Activated CD4-positive, alpha-beta T cell treated with anti-CD3 and anti-CD28 coated beads for 36 hours (primary cell): ENCODE data around the gene CAPZB. TPM values are rescaled to one million over a fixed set of nuclear protein-coding genes. Genes with fewer than 3 reads are reported as not detected.
A peak's percentile ranks its signal among the peaks of the same experiment; 100 is the strongest.

Source experiments
- ATAC-seq: fragments of 200-7000 bp; cut with Tn5 transposase; one replicate; pipeline ENCODE4 v1.10.0; 2021; ENCODE audit warnings: mild to moderate bottlenecking, moderate library complexity
- CTCF ChIA-PET: fragments of 350-600 bp; sonication (Branson Sonifier 250); formaldehyde crosslinking; loops from one replicate; lab custom pipeline; 2021; ENCODE audit warnings: antibody characterized with exemption; lab: Charles Lee
- POLR2A ChIA-PET: fragments of 350-600 bp; sonication (Branson Sonifier 250); formaldehyde crosslinking; loops from one replicate; lab custom pipeline; 2021; ENCODE audit warnings: antibody characterized with exemption, inconsistent platforms; lab: Charles Lee
- DNase-seq: peaks from one replicate; pipeline ENCODE4 v3.0.0-alpha.2; 2020
- H3K27ac Mint-ChIP-seq: one replicate; pipeline ENCODE4 v1.8.0; 2021; ENCODE audit warnings: mixed read lengths
- H3K27me3 Mint-ChIP-seq: one replicate; pipeline ENCODE4 v1.8.0; 2021; ENCODE audit warnings: mixed read lengths
- H3K36me3 Mint-ChIP-seq: one replicate; pipeline ENCODE4 v1.8.0; 2021; ENCODE audit warnings: low read depth, mixed read lengths
- H3K4me1 Mint-ChIP-seq: one replicate; pipeline ENCODE4 v1.8.0; 2021; ENCODE audit warnings: mixed read lengths
- H3K4me3 Mint-ChIP-seq: one replicate; pipeline ENCODE4 v1.8.0; 2021; ENCODE audit warnings: mild to moderate bottlenecking, moderate library complexity, mixed read lengths
- H3K9me3 Mint-ChIP-seq: one replicate; pipeline ENCODE4 v1.8.0; 2021; ENCODE audit warnings: low read depth, mixed read lengths
- intact Hi-C, 2 experiments: fragments of 100-400 bp; cut with DNase I in 1 of 2; cut with micrococcal nuclease in 1 of 2; formaldehyde crosslinking; loops; one replicate each; pipeline versions ENCODE4 v1.14.2 to v1.15.1; 2022 to 2024; cut with DNase I, micrococcal nuclease
- total RNA-seq, 2 experiments: library from RNA; stranded (reverse); gene quantifications; one replicate each; pipeline ENCODE4 v1.2.3, GENCODE V29; 2021

Gene CAPZB
- total RNA-seq, 2 experiments from 2014 or later: 320 to 346 TPM

GRCh38 chr1:19439464-19440171 is 45.7 kb downstream of the CAPZB start:
- Mint-ChIP-seq H3K27me3 (no peaks in the 10 kb centered on the region), H3K4me1 (peaks cover 87% of the 10 kb centered on the region), H3K4me3 (no peak overlapping the region), H3K36me3 (peaks cover 14% of the 10 kb centered on the region), H3K27ac (peak overlapping the region; percentile 29), H3K9me3 (no peaks in the 10 kb centered on the region)
- DNase-seq: peak; percentile 60
- no peak for ATAC-seq
- POLR2A ChIA-PET: no interaction called here
- CTCF ChIA-PET: interaction anchor here (0.5 kb wide), 1 partner anchor 47 kb away, joined by 4 read pairs; no protein-coding TSS in a partner anchor
- intact Hi-C loops: loop anchor here (5.0 kb wide), 2 partner anchors 47 to 213 kb away; no protein-coding TSS in a partner anchor

- H3K27ac Mint-ChIP-seq: peak overlapping the region; percentile 25
- ChIA-PET CTCF (interaction anchor here (1.1 kb wide), 1 partner anchor 222 kb away, joined by 3 read pairs; no protein-coding TSS in a partner anchor), POLR2A (interaction anchor here (0.6 kb wide), 1 partner anchor 563 kb away, joined by 3 read pairs; no protein-coding TSS in a partner anchor)
- DNase-seq: no peak
- H3K9me3 Mint-ChIP-seq: no peaks in the 10 kb centered on the region
- H3K4me1 Mint-ChIP-seq: peaks cover 86% of the 10 kb centered on the region
- no peak overlapping the region for H3K4me3 Mint-ChIP-seq
- intact Hi-C loops: loop anchor here (5.0 kb wide), 2 partner anchors 46 to 214 kb away; no protein-coding TSS in a partner anchor
- H3K36me3 Mint-ChIP-seq: peaks cover 10% of the 10 kb centered on the region
- no peak for ATAC-seq
- H3K27me3 Mint-ChIP-seq: no peaks in the 10 kb centered on the region
Measured at GRCh38 chr1:19438516-19439195, 46.7 kb downstream of the CAPZB start.

- DNase-seq: no peak
- no peak overlapping the region for H3K27ac Mint-ChIP-seq
- no peak for ATAC-seq
- no peaks in the 10 kb centered on the region for H3K27me3 Mint-ChIP-seq
- H3K4me1 Mint-ChIP-seq: peaks cover 90% of the 10 kb centered on the region
- intact Hi-C loops: loop anchor here (2.0 to 5.0 kb wide), 3 partner anchors 21 to 214 kb away; no protein-coding TSS in a partner anchor
- POLR2A ChIA-PET: interaction anchor here (0.6 kb wide), 2 partner anchors 36 to 563 kb away, joined by 3 read pairs; no protein-coding TSS in a partner anchor
- peaks cover 15% of the 10 kb centered on the region for H3K36me3 Mint-ChIP-seq
- CTCF ChIA-PET: interaction anchor here (0.9 to 1.7 kb wide), 8 partner anchors 8 to 225 kb away, joined by 3 to 8 read pairs (median 4); no protein-coding TSS in a partner anchor
- H3K9me3 Mint-ChIP-seq: no peaks in the 10 kb centered on the region
- H3K4me3 Mint-ChIP-seq: no peak overlapping the region
Measured at GRCh38 chr1:19437891-19438294, 47.4 kb downstream of the CAPZB start.

GRCh38 chr1:19436716-19437476 is 48.4 kb downstream of the CAPZB start:
- Mint-ChIP-seq H3K27ac (peak overlapping the region; percentile 72), H3K36me3 (peaks cover 18% of the 10 kb centered on the region), H3K27me3 (no peaks in the 10 kb centered on the region), H3K4me1 (peaks cover 88% of the 10 kb centered on the region), H3K4me3 (no peak overlapping the region), H3K9me3 (no peaks in the 10 kb centered on the region)
- POLR2A ChIA-PET: interaction anchor here (0.7 to 0.8 kb wide), 2 partner anchors 11 to 17 kb away, joined by 3 read pairs; no protein-coding TSS in a partner anchor
- intact Hi-C loops: loop anchor here (2.0 to 5.0 kb wide), 3 partner anchors 22 to 215 kb away; no protein-coding TSS in a partner anchor
- DNase-seq (peak; percentile 13), ATAC-seq (no peak)
- CTCF ChIA-PET: interaction anchor here (0.9 to 2.0 kb wide), 9 partner anchors 9 to 226 kb away, joined by 3 to 8 read pairs (median 4); no protein-coding TSS in a partner anchor

GRCh38 chr1:19435851-19436455 is 49.4 kb downstream of the CAPZB start:
- H3K27me3 Mint-ChIP-seq: no peaks in the 10 kb centered on the region
- intact Hi-C loops: loop anchor here (2.0 to 5.0 kb wide), 3 partner anchors 23 to 216 kb away; no protein-coding TSS in a partner anchor
- H3K4me1 Mint-ChIP-seq: peaks cover 84% of the 10 kb centered on the region
- POLR2A ChIA-PET: interaction anchor here (0.6 to 1.2 kb wide), 4 partner anchors 12 to 38 kb away, joined by 3 to 5 read pairs (median 3); no protein-coding TSS in a partner anchor
- CTCF ChIA-PET: interaction anchor here (0.7 to 2.0 kb wide), 11 partner anchors 10 to 211 kb away, joined by 3 to 5 read pairs (median 3); no protein-coding TSS in a partner anchor
- DNase-seq (peak; percentile 50), ATAC-seq (peak; percentile 75)
- peak overlapping the region; percentile 4 for H3K4me3 Mint-ChIP-seq
- peaks cover 18% of the 10 kb centered on the region for H3K36me3 Mint-ChIP-seq
- H3K9me3 Mint-ChIP-seq: no peaks in the 10 kb centered on the region
- peak overlapping the region; percentile 72 for H3K27ac Mint-ChIP-seq

- ChIA-PET CTCF (interaction anchor here (0.8 to 1.2 kb wide), 8 partner anchors 10 to 212 kb away, joined by 3 to 5 read pairs (median 4); no protein-coding TSS in a partner anchor), POLR2A (interaction anchor here (0.6 to 1.2 kb wide), 4 partner anchors 26 to 60 kb away, joined by 3 to 5 read pairs (median 4); no protein-coding TSS in a partner anchor)
- H3K27me3 Mint-ChIP-seq: no peaks in the 10 kb centered on the region
- peaks cover 19% of the 10 kb centered on the region for H3K36me3 Mint-ChIP-seq
- intact Hi-C loops: loop anchor here (5.0 kb wide), 2 partner anchors 43 to 217 kb away; no protein-coding TSS in a partner anchor
- H3K9me3 Mint-ChIP-seq: no peaks in the 10 kb centered on the region
- peak overlapping the region; percentile 72 for H3K27ac Mint-ChIP-seq
- no peak for ATAC-seq
- H3K4me1 Mint-ChIP-seq: peaks cover 85% of the 10 kb centered on the region
- DNase-seq: no peak
- no peak overlapping the region for H3K4me3 Mint-ChIP-seq
Measured at GRCh38 chr1:19435181-19435580, 50.2 kb downstream of the CAPZB start.

GRCh38 chr1:19433719-19433998 is 51.7 kb downstream of the CAPZB start:
- Mint-ChIP-seq H3K36me3 (peaks cover 21% of the 10 kb centered on the region), H3K9me3 (no peaks in the 10 kb centered on the region), H3K27me3 (no peaks in the 10 kb centered on the region), H3K4me3 (no peak overlapping the region), H3K27ac (peak overlapping the region; percentile 16), H3K4me1 (peaks cover 87% of the 10 kb centered on the region)
- DNase-seq (no peak), ATAC-seq (no peak)
- POLR2A ChIA-PET: interaction anchor here (0.7 kb wide), 2 partner anchors 10 to 450 kb away, joined by 3 to 9 read pairs; no protein-coding TSS in a partner anchor
- intact Hi-C loops: loop anchor here in 1 of 2 experiments (5.0 kb wide), 1 partner anchor 44 kb away; no protein-coding TSS in a partner anchor
- CTCF ChIA-PET: interaction anchor here (1.0 to 1.2 kb wide), 2 partner anchors 12 to 229 kb away, joined by 3 to 4 read pairs; no protein-coding TSS in a partner anchor

GRCh38 chr1:19432943-19433718 is 52.2 kb downstream of the CAPZB start:
- peak; percentile 58 for DNase-seq
- Mint-ChIP-seq H3K27ac (peak overlapping the region; percentile 74), H3K4me1 (peaks cover 85% of the 10 kb centered on the region), H3K9me3 (no peaks in the 10 kb centered on the region), H3K4me3 (peak overlapping the region; percentile 10), H3K27me3 (no peaks in the 10 kb centered on the region), H3K36me3 (peaks cover 25% of the 10 kb centered on the region)
- POLR2A ChIA-PET: interaction anchor here (0.7 to 1.2 kb wide), 3 partner anchors 10 to 450 kb away, joined by 3 to 9 read pairs (median 3); no protein-coding TSS in a partner anchor
- CTCF ChIA-PET: interaction anchor here (0.7 to 1.2 kb wide), 3 partner anchors 13 to 561 kb away, joined by 3 to 4 read pairs (median 3); no protein-coding TSS in a partner anchor
- intact Hi-C loops: loop anchor here in 1 of 2 experiments (5.0 kb wide), 1 partner anchor 44 kb away; no protein-coding TSS in a partner anchor
- peak; percentile 62 for ATAC-seq
